Choroid plexus epithelial cell (primary cell): ENCODE measurements around the gene JOSD2.

Experiments
- DNase-seq: peaks from one replicate; pipeline ENCODE4 v3.0.0-alpha.2; 2010; ENCODE audit warnings: low read depth
- H3K4me3 ChIP-seq: 2 replicates; pipeline ENCODE4 v1.5.1; 2011; ENCODE audit warnings: low read depth, mild to moderate bottlenecking, control low read depth, low read length, moderate library complexity
- TF ChIP-seq, protein P1 (sequence below): conservative IDR thresholded peaks from 2 replicates; pipeline ENCODE4 v1.5.1; 2011; ENCODE audit warnings: low read depth, mild to moderate bottlenecking, control low read depth, inconsistent platforms, low read length, moderate library complexity

The JOSD2 gene

DNA sequence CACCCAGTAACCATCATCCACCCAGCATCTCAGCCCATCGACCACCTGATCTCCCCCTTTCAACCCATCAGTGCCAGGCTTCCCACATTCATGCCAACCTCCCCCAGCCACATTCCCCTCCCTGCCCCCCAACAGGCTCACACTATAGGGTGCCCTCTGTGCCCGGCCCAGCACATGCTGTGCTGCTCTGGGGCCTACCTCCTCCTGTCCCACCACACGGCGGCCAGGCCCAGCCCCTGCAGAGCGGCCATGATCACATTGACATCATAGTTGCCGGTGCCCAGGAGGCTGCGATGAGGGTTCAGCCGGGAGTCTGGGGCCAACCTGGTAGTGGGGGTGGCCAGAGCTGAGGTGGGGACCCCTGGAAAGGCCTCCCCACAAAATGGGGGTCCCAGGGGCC is 3.6 kb downstream of the JOSD2 start:
- H3K4me3 ChIP-seq = no peak overlapping the region
- TF ChIP-seq, protein P1, sequence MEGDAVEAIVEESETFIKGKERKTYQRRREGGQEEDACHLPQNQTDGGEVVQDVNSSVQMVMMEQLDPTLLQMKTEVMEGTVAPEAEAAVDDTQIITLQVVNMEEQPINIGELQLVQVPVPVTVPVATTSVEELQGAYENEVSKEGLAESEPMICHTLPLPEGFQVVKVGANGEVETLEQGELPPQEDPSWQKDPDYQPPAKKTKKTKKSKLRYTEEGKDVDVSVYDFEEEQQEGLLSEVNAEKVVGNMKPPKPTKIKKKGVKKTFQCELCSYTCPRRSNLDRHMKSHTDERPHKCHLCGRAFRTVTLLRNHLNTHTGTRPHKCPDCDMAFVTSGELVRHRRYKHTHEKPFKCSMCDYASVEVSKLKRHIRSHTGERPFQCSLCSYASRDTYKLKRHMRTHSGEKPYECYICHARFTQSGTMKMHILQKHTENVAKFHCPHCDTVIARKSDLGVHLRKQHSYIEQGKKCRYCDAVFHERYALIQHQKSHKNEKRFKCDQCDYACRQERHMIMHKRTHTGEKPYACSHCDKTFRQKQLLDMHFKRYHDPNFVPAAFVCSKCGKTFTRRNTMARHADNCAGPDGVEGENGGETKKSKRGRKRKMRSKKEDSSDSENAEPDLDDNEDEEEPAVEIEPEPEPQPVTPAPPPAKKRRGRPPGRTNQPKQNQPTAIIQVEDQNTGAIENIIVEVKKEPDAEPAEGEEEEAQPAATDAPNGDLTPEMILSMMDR = no peak
- DNase-seq = no peak

DNA sequence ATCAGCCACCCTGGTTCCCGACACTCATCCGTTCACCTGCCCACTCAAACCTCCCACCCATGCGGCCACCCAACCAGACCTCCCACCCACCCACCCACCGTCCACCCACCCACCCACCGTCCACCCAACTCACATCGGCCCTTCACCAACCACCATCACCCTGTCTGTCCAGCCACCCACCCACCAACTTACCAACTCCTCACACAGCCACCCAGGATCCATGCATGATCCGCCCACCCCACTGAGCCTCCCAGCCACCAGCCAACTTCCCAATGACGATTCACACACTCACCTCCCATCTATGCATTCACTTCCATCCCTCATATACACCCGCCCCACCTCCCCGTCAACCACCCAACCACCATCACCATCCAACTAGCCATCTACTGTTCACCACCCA is 4.3 kb downstream of the JOSD2 start:
- no peak overlapping the region for H3K4me3 ChIP-seq
- no peak for DNase-seq
- TF ChIP-seq, protein P1 = no peak

DNA sequence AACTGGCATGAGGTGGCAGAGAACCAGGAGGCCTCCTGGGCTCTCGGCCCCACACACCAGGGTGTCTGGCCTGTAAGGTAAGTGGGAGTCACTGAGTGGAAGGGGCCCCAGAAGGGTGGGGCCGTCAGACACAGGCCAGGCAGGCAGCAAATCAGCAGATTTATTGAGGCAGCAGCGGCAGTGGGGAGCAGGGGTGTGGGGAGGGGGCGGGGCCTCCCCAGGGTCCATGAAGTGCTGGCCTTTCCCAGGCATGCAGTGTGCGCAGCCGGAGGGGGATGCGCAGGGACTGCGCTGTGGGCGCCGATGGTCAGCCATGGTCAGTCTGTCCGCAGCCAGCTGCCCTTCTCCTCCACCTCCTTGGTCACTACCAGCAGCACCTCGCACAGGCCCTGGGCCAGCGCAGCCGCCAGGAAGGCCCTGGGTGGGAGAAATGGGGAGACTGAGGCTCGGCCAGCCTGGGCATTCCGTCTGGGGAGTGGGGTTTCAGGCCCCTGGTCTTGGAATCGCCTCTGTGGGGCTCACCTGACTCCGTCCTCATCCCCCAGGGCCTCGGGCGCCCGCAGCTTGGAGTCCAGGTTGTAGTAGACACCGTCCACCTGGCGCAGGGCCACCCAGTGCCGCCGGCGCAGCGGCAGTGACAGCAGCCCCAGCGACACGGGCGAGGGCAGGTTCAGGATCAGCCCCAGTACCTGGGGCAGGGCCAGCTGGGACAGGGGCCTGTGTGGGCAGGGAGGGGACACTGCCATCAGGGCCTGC is 5.0 kb downstream of the JOSD2 start:
- DNase-seq = no peak
- TF ChIP-seq, protein P1 = no peak
- no peak overlapping the region for H3K4me3 ChIP-seq

DNA sequence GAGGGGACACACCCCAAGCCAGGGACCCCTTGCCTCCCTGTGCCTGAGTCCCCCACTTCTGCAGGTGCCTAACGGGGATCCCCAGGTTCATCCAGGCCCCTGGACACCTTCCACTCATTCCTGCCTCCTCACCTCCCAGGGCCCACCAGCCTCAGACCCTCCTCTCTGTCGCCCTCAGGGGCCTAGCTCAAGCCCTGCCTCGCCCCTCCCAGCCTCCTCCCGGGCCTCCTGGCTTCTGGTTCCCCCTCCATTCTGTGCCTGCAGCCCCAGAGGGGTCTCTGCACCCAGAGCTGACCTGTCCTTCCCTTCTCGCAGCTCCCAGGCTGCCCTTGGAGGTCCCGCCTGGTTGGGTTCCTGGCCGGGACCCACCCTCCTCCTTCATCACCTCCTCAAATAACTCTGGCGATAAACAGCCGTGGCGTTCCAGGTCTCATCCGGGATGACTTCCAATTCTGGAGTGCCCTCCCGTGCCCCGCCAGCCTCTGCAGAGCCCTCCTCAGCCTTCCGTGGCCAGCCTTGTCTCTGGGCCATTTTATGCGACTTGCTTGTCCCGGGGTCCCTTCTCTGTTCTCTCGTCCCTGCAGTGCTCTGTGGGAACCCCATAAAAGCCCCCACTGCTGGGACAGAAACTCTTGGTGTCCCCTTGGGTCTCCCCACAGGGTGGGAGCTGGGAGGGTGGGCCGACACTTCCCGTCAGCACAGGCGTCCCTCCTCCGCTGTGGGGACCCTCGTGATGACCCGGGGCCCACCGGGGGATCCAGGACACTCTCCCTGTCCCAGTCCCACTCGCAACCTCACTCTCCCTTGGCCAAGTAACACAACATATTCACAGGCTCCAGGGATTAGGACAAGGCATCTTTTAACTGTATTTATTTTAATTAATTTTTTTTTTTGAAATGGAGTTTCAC is 9.2 kb downstream of the JOSD2 start:
- no peak for DNase-seq
- TF ChIP-seq, protein P1 = no peak
- H3K4me3 ChIP-seq = no peak overlapping the region

DNA sequence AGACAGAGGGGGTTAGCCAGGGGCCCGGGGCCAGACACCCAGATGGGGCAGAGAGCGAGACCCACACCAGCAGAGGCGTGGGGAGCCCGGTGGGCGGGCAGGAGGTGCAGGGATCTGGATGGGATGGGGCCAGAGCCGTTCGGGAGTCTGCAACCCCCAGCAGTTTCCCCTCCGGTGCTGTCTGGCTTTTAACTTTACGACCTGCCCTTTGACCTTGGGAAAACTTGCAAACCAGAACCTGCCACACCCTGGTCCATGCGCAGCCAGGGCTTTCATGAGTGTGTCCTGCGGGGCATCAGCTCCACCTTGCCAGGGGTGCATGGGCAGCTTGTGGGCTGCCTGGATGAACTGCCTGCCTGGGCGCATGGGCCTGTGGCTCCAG is 9.8 kb downstream of the JOSD2 start:
- TF ChIP-seq, protein P1 = no peak
- H3K4me3 ChIP-seq = no peak overlapping the region
- no peak for DNase-seq

DNA sequence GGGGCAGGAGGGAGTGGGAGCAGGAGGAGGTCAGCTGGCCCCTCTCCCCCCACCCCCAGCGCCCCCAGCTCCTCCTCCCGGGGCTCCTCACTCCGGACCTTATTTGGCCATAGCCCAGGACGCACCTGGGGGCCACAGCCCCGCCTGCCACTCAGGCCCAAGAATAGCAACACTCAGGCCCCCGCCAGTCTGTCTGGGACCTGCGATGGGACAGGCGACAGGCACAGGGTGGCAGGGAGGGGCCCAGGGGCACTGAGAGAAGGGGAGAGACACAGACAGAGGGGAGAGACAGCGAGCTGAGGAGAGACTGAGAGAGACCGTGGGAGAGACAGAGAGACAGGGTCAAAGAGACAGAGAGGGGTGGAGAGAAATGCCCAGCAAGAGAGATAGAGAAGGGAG is 10.2 kb downstream of the JOSD2 start:
- TF ChIP-seq, protein P1 = no peak
- H3K4me3 ChIP-seq = no peak overlapping the region
- no peak for DNase-seq
